Calu3 (cell line): ENCODE results near the gene ARHGAP29. TPM values are rescaled to one million over a fixed set of nuclear protein-coding genes. Genes with fewer than 3 reads are reported as not detected.
"Not testable (repeated sequence)": the region's sequence is repeated elsewhere in the genome, so short reads cannot be mapped to it uniquely, and the experiment has no call there.

Experiments
- BruUV-seq: library from RNA; stranded (reverse); fragments of 400-500 nt; replicated peaks from 2 replicates; lab custom pipeline; 2021; lab: Mats Ljungman, UMichigan
- CTCF ChIA-PET: fragments of 300-600 bp; sonication (Branson Sonifier 250); formaldehyde crosslinking; loops from one replicate; lab custom pipeline; 2022; ENCODE audit warnings: antibody characterized with exemption; lab: Charles Lee
- DNase-seq: peaks from one replicate; pipeline ENCODE4 v3.0.0; 2022
- H3K27ac Mint-ChIP-seq: one replicate; pipeline ENCODE4 v1.8.0; 2022; ENCODE audit warnings: mixed read lengths; ENCODE audit not compliant: unreplicated experiment
- H3K27me3 Mint-ChIP-seq: one replicate; pipeline ENCODE4 v1.8.0; 2022; ENCODE audit warnings: mixed read lengths; ENCODE audit not compliant: unreplicated experiment
- H3K36me3 Mint-ChIP-seq: one replicate; pipeline ENCODE4 v1.8.0; 2022; ENCODE audit warnings: mild to moderate bottlenecking, moderate library complexity, mixed read lengths; ENCODE audit not compliant: insufficient read depth, unreplicated experiment
- H3K4me1 Mint-ChIP-seq: one replicate; pipeline ENCODE4 v1.8.0; 2022; ENCODE audit warnings: mild to moderate bottlenecking, low read depth, mixed read lengths; ENCODE audit not compliant: unreplicated experiment
- H3K4me3 Mint-ChIP-seq: one replicate; pipeline ENCODE4 v1.8.0; 2022; ENCODE audit warnings: mild to moderate bottlenecking, low read depth, moderate library complexity, mixed read lengths; ENCODE audit not compliant: unreplicated experiment
- H3K9me3 Mint-ChIP-seq: one replicate; pipeline ENCODE4 v1.8.0; 2022; ENCODE audit warnings: low read depth, mixed read lengths; ENCODE audit not compliant: unreplicated experiment
- intact Hi-C: fragments of 100-400 bp; cut with micrococcal nuclease; formaldehyde crosslinking; loops from one replicate; pipeline ENCODE4 v1.10.0; 2022; ENCODE audit not compliant: unreplicated experiment
- total RNA-seq: library from RNA; stranded (reverse); gene quantifications from 2 replicates; pipeline ENCODE4 v1.2.3, GENCODE V29; 2022
- TF ChIP-seq, protein P1 (sequence below): fragments of 200-600 bp; IDR thresholded peaks from one replicate; pipeline ENCODE4 v1.8.0; 2022; ENCODE audit warnings: antibody characterized with exemption; ENCODE audit not compliant: unreplicated experiment

ARHGAP29 gene
- total RNA-seq, 1 experiment from 2014 or later: 57.9 TPM

- BruUV-seq: no TSS peak
- no peaks in the 10 kb centered on the region for H3K27me3 Mint-ChIP-seq
- CTCF ChIA-PET: no interaction called here
- peaks cover 27% of the 10 kb centered on the region for H3K36me3 Mint-ChIP-seq
- intact Hi-C loops: no loop called here
- no peak for DNase-seq
- peak overlapping the region; percentile 44 for H3K27ac Mint-ChIP-seq
- TF ChIP-seq, protein P1, sequence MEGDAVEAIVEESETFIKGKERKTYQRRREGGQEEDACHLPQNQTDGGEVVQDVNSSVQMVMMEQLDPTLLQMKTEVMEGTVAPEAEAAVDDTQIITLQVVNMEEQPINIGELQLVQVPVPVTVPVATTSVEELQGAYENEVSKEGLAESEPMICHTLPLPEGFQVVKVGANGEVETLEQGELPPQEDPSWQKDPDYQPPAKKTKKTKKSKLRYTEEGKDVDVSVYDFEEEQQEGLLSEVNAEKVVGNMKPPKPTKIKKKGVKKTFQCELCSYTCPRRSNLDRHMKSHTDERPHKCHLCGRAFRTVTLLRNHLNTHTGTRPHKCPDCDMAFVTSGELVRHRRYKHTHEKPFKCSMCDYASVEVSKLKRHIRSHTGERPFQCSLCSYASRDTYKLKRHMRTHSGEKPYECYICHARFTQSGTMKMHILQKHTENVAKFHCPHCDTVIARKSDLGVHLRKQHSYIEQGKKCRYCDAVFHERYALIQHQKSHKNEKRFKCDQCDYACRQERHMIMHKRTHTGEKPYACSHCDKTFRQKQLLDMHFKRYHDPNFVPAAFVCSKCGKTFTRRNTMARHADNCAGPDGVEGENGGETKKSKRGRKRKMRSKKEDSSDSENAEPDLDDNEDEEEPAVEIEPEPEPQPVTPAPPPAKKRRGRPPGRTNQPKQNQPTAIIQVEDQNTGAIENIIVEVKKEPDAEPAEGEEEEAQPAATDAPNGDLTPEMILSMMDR: no peak
- no peaks in the 10 kb centered on the region for H3K4me1 Mint-ChIP-seq
- no peak overlapping the region for H3K4me3 Mint-ChIP-seq
- H3K9me3 Mint-ChIP-seq: peaks cover 3% of the 10 kb centered on the region
Observed at GRCh38 chr1:94165843-94166242, 71.5 kb downstream of the ARHGAP29 start.

DNA sequence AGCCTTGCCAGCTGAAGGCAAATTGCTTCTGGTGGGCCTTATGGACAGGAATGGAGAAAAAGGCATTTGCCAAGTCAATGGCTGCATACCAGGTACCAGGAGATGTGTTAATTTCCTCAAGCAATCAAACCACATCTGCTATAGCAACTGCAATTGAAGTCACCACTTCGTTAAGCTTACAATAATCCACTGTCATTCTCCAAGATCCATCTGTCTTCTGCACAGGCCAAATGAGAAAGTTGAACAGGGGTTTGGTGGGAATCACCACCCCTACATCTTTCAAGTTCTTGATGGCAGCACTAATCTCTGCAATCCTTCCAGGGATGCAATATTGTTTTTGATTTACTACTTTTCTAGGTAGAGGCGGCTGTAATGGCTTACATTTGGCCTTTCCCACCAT, 72.5 kb downstream of the ARHGAP29 start:
- H3K4me1 Mint-ChIP-seq, DNase-seq, H3K4me3 Mint-ChIP-seq, H3K27ac Mint-ChIP-seq, H3K9me3 Mint-ChIP-seq, CTCF ChIA-PET, BruUV-seq, H3K27me3 Mint-ChIP-seq, intact Hi-C loops: not testable (repeated sequence)
- H3K36me3 Mint-ChIP-seq: peaks cover 25% of the 10 kb centered on the region

GRCh38 chr1:94164121-94164520, 73.3 kb downstream of the ARHGAP29 start:
- not testable (repeated sequence) for DNase-seq, BruUV-seq
- peaks cover 10% of the 10 kb centered on the region for H3K4me1 Mint-ChIP-seq

GRCh38 chr1:94163249-94163648, 74.1 kb downstream of the ARHGAP29 start:
- CTCF ChIA-PET, intact Hi-C loops, DNase-seq: not testable (repeated sequence)

More at GRCh38 chr1:94164121-94164520, 73.3 kb downstream of the ARHGAP29 start:
- H3K27ac Mint-ChIP-seq, H3K27me3 Mint-ChIP-seq, intact Hi-C loops, H3K4me3 Mint-ChIP-seq, CTCF ChIA-PET, H3K9me3 Mint-ChIP-seq: not testable (repeated sequence)
- peaks cover 23% of the 10 kb centered on the region for H3K36me3 Mint-ChIP-seq

DNA sequence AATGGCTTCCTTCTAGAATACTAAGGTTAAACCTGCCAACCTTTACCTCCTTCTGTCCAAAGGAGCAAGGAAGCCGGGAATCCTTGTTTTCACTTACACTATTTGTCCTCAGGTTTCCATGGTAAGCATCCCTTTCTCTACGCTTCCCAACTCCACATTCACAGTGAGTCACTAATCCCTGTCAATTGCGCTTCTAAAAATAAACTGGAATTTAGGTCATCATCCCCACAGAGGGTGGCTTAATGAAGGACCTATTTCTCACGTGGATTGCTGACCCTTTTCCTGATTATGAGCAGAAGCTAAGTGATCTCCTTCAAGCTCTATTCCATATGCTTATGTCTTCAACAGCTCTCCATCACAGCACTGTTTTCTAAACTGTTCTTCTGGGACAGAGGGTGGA, 76.6 kb downstream of the ARHGAP29 start:
- no peak overlapping the region for H3K4me3 Mint-ChIP-seq
- no peaks in the 10 kb centered on the region for H3K9me3 Mint-ChIP-seq
- TF ChIP-seq, protein P1: no peak
- BruUV-seq: no TSS peak
- H3K27me3 Mint-ChIP-seq: no peaks in the 10 kb centered on the region
- intact Hi-C loops: no loop called here
- peaks cover 16% of the 10 kb centered on the region for H3K4me1 Mint-ChIP-seq
- no peak overlapping the region for H3K27ac Mint-ChIP-seq
- peaks cover 7% of the 10 kb centered on the region for H3K36me3 Mint-ChIP-seq
- CTCF ChIA-PET: no interaction called here
- no peak for DNase-seq

More at GRCh38 chr1:94163249-94163648, 74.1 kb downstream of the ARHGAP29 start:
- H3K36me3 Mint-ChIP-seq: peaks cover 20% of the 10 kb centered on the region
- H3K4me3 Mint-ChIP-seq, BruUV-seq, H3K27ac Mint-ChIP-seq, H3K9me3 Mint-ChIP-seq, H3K27me3 Mint-ChIP-seq: not testable (repeated sequence)
- peaks cover 16% of the 10 kb centered on the region for H3K4me1 Mint-ChIP-seq

DNA sequence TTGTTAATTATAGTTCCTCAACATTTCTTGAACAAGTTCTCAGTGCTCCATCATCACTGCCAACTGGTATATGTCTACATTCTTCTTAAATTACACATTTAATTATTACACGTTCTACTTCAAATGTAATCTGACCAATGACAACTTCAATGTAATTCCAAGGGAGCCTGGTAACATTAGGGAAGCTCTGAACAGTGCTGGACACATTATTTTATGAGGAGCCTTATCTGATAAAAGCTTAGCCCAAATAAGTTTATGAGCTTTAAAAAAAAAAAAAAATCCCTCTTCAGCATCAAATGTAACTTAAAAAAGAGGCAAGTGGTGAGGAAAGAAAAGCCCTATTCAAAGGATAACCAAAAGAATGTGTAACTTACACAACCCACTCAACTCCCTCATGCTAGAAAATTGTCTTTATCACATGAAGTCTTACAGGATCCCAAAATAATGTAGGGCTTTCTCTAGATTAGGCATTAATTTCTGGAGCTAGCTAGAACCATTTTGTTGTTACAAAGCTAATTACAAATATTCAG, 81.2 kb downstream of the ARHGAP29 start:
- Mint-ChIP-seq H3K27ac (no peak overlapping the region), H3K27me3 (no peaks in the 10 kb centered on the region), H3K36me3 (no peaks in the 10 kb centered on the region), H3K4me3 (no peak overlapping the region), H3K9me3 (no peaks in the 10 kb centered on the region), H3K4me1 (peaks cover 16% of the 10 kb centered on the region)
- no peak for DNase-seq
- TF ChIP-seq, protein P1: no peak
- no TSS peak for BruUV-seq
- intact Hi-C loops: no loop called here
- CTCF ChIA-PET: interaction anchor here (0.6 kb wide), 1 partner anchor 265 kb away, joined by 3 read pairs; no protein-coding TSS in a partner anchor
